HG02798 (cell line): ENCODE measurements around the gene PLD5.
A peak's percentile ranks its signal among the peaks of the same experiment; 100 is the strongest.
"Not testable (repeated sequence)": the region's sequence is repeated elsewhere in the genome, so short reads cannot be mapped to it uniquely, and the experiment has no call there.

Source experiments
- ATAC-seq: cut with Tn5 transposase; IDR thresholded peaks from one replicate; pipeline ENCODE4 v1.9.1; 2021; ENCODE audit warnings: mild to moderate bottlenecking; ENCODE audit not compliant: unreplicated experiment, poor library complexity

Gene PLD5

DNA sequence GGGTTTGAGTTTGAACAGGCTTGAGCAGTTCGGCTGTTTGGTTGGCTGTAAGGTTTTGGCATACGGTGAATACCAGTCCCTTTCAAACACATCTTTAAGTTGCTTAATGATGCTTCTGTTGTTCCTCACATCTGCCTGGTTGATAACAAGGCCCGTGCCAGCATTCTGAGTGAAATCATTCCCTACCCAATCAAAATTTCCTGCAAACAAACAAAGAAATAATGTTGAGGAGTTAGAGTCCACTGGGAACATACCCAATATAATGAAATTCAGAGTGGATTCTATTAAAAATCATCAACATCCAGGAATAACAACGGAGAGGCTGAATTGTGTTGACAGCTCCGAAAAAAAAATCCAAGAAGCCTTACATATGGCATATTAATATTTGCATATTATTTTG is 434.6 kb downstream of the PLD5 start:
- no peak for ATAC-seq

- no peak for ATAC-seq
Observed at GRCh38 chr1:242088875-242089274, 435.6 kb downstream of the PLD5 start.

- ATAC-seq: no peak
Observed at GRCh38 chr1:242086706-242087105, 437.8 kb downstream of the PLD5 start.

GRCh38 chr1:242086093-242086492 is 438.4 kb downstream of the PLD5 start:
- no peak for ATAC-seq

GRCh38 chr1:242083742-242084141 is 440.8 kb downstream of the PLD5 start:
- ATAC-seq: no peak

- ATAC-seq: no peak
Observed at GRCh38 chr1:242081446-242081845, 443.1 kb downstream of the PLD5 start.

- peak; percentile 48 for ATAC-seq
Observed at GRCh38 chr1:242065813-242066212, 458.7 kb downstream of the PLD5 start.

DNA sequence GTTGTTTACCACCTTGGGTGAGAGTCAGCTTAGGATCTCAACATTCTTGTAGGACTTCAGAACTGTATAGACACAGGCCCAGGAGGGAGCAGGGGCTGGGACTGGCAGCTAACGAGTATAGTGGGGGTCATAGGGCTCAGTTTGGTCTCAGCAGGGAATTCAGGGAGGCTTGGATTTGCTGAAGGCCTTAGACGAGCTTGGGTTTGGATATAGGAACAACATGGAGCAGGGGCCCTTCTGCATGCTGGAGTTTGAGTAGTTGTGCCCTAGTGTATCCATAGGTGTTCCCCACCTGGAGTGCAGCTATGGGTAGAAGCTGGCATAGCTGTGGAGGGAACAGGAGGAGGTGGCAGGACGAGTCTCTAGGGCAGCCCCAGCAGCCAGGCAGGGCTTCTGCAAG is 462.2 kb downstream of the PLD5 start:
- no peak for ATAC-seq

- no peak for ATAC-seq
Observed at GRCh38 chr1:242059976-242060375, 464.5 kb downstream of the PLD5 start.

- peak; percentile 70 for ATAC-seq
Observed at GRCh38 chr1:242058582-242058981, 465.9 kb downstream of the PLD5 start.

DNA sequence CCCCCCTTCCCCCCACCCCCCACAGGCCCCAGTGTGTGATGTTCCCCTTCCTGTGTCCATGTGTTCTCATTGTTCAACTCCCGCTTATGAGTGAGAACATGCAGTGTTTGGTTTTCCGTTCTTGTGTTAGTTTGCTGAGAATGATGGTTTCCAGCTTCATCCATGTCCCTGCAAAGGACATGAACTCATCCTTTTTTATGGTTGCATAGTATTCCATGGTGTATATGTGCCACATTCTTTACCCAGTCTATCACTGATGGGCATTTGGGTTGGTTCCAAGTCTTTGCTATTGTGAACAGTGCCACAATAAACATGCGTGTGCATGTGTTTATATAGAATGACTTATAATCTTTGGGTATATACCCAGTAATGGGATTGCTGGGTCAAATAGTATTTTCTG is 466.3 kb downstream of the PLD5 start:
- not testable (repeated sequence) for ATAC-seq

DNA sequence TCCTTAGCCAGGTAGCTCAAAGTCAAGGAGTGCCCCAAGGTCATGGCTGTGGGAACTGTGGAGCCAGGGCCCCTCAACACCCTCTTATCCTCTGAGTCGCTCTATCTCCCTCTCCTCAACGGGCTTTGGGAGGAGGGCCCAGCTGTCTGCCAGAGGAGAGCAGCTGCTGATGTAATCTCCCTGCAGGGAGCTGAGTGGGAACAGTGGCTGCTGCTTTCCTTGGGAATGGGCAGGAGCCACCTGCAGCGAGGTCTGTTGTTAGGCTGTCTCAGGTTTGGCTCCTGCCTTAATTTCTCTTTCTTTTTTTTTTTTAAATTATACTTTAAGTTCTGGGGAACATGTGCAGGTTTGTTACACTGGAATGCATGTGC is 466.8 kb downstream of the PLD5 start:
- no peak for ATAC-seq

- ATAC-seq: no peak
Observed at GRCh38 chr1:242056988-242057744, 467.3 kb downstream of the PLD5 start.

DNA sequence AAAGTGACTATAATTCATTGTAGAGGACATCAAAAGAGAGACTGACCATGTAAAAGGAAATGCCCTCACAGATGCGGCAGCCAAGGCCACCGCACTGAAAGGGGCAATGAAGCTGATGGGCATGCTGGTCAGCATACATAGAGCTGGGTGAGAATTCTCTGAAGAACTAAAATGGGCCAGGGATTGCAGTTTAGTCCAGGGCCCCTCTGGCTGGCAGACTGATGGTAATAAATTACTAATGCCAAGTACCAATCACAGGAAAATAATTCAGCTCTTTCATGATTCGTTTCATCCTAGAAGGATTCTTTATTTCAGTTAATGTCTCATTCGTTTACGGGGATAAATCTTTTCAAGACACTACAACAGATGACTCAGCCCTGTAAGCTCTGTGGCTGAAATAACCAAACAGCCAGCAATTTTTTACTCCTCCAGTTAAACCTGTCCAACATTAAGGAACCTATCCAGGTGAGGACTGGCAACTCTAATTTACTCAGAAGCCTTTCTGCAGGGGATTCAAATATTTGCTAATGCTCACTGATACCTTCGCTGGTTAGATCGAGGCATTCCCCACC is 468.7 kb downstream of the PLD5 start:
- no peak for ATAC-seq

DNA sequence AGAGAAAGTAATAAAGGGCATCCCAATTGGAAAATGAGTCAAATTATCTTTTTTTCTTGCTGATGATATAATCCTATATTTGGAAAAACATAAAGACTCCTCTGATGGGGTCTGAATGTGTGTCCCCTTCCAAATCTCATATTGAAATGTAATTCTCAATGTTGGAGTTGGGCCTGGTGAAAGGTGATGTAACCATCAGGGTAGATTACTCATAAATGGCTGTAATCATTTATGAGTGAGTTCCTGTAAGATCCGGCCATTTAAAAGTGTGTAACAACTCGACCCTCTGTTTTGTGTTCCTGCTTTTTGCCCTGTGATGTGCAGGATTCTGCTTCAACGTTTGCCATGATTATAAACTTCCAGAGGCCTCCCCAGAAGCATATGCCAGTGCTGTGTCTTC is 481.3 kb downstream of the PLD5 start:
- ATAC-seq: no peak

DNA sequence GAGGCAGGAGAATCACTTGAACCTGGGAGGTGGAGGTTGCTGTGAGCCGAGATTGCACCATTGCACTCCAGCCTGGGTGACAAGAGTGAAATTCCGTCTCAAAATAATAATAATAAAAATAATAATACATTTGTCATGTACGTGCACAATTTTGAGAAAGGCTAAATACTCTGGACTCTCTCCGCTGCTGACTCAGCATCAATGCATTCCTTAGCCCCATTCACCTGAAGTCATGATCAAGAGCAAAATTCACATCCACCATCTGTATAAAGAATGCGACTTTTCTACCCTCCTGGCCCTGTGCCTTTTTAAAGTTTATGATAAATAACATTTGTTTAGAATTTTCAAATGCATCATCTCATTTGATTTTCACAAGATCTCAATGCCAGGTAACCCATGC is 490.1 kb downstream of the PLD5 start:
- ATAC-seq: no peak

- no peak for ATAC-seq
Observed at GRCh38 chr1:242033447-242033846, 491.1 kb downstream of the PLD5 start.
